ENCODE data around the gene KDM4B. TPM values are rescaled to one million over a fixed set of nuclear protein-coding genes. Genes with fewer than 3 reads are reported as not detected.

KDM4B gene
- total and polyA plus RNA-seq, 2 of the 8 experiments (the other 6 are each of a cell fraction or from before 2014, with no cell fraction given): 12.0 to 31.9 TPM

- Histone ChIP-seq H4K8ac (ENCODE audit: extremely low read depth, insufficient read depth, low read length) (no peak overlapping the region), H3K27ac (ENCODE audit: low read depth, low read length) (no peak overlapping the region), H3K56ac (replicated peaks; ENCODE audit: insufficient read length, low read depth, low read length) (no peak overlapping the region), H2BK15ac (ENCODE audit: low read length) (no peak overlapping the region), H3K79me2 (ENCODE audit: control insufficient read depth in 1 of 2, insufficient read depth in 2 of 2, low read length in 2 of 2) (no peaks in the 10 kb centered on the region), H2AK5ac (ENCODE audit: low read depth, low read length) (no peak overlapping the region), H4K91ac (replicated peaks; ENCODE audit: insufficient read length, low read length) (no peak overlapping the region), H4K20me1 (replicated peaks in 1 of 2; ENCODE audit: control insufficient read depth in 1 of 2, insufficient read depth in 2 of 2, low read length in 2 of 2) (no peaks in the 10 kb centered on the region), H4K5ac (ENCODE audit: insufficient read length, low read depth, low read length) (no peak overlapping the region), H3K4me3 (ENCODE audit: extremely low read depth in 1 of 4, insufficient read depth in 2 of 4, low read depth in 3 of 4, low read length in 4 of 4) (no peak overlapping the region), H3K9me3 (ENCODE audit: insufficient read depth in 2 of 2, low read depth in 1 of 2, low read length in 1 of 2) (no peaks in the 10 kb centered on the region), H2BK5ac (ENCODE audit: low read depth, low read length) (no peak overlapping the region), H2BK12ac (ENCODE audit: low read depth, low read length) (no peak overlapping the region), H2BK20ac (ENCODE audit: low read length) (no peak overlapping the region), H3K18ac (ENCODE audit: extremely low read depth, low read length) (no peak overlapping the region), H3K14ac (ENCODE audit: insufficient read length) (no peak overlapping the region), H3K23ac (ENCODE audit: insufficient read length) (no peak overlapping the region), H3K4me1 (replicated peaks in 1 of 4; ENCODE audit: control insufficient read depth in 3 of 4, insufficient read depth in 4 of 4, low read length in 3 of 4) (no peaks in the 10 kb centered on the region; a peak in 1 of 7 replicates), H3K36me3 (ENCODE audit: control insufficient read depth in 2 of 4, insufficient read depth in 4 of 4, low read length in 3 of 4) (no peaks in the 10 kb centered on the region), H3K9ac (replicated peaks in 1 of 4; ENCODE audit: extremely low read depth in 1 of 4, low read depth in 3 of 4, low read length in 3 of 4) (no peak overlapping the region), H3K4ac (replicated peaks; ENCODE audit: insufficient read length, low read depth, low read length) (no peak overlapping the region), H3K4me2 (ENCODE audit: insufficient read depth in 1 of 2, low read depth in 2 of 2, low read length in 2 of 2) (no peak overlapping the region), H2AFZ (ENCODE audit: low read length) (no peak overlapping the region), H3K79me1 (ENCODE audit: low read depth, low read length) (no peaks in the 10 kb centered on the region), H2BK120ac (replicated peaks; ENCODE audit: low read depth, low read length) (no peak overlapping the region), H3K27me3 (replicated peaks in 1 of 4; ENCODE audit: control insufficient read depth in 3 of 4, extremely low read depth in 1 of 4, insufficient read depth in 3 of 4, low read length in 3 of 4) (no peaks in the 10 kb centered on the region), H3K23me2 (ENCODE audit: low read depth, low read length) (no peaks in the 10 kb centered on the region)
- DNase-seq (ENCODE audit: low read depth in 1 of 2, low spot score in 2 of 2) (no peak), FAIRE-seq (no peak)
- ChIA-PET POLR2A (ENCODE audit: partially characterized antibody) (no interaction called here), CTCF (ENCODE audit: partially characterized antibody) (interaction anchor here (1.2 to 2.3 kb wide), 5 partner anchors 8 to 131 kb away, joined by 4 to 17 read pairs (median 5); no protein-coding TSS in a partner anchor)
- WGBS, 2 experiments (ENCODE audit: extremely low coverage in 1 of 2, insufficient coverage in 1 of 2, insufficient read length in 1 of 2, insufficient replicate concordance in 2 of 2, low coverage in 1 of 2, low lambda C conversion rate in 2 of 2, missing lambda C conversion rate in 1 of 2): 87% methylated on average over 18 of the region's 19 CpGs; no CpG with 5 or more reads in 1 of the 2 experiments
- no peak for TF ChIP-seq CTCF (IDR thresholded peaks at IDR 0.05; ENCODE audit: control extremely low read depth in 1 of 3, insufficient read depth in 1 of 3, low read depth in 1 of 3, low read length in 3 of 3)
- no peak for TF ChIP-seq CHD1 (IDR thresholded peaks at IDR 0.05; ENCODE audit: low read depth, low read length)
- TF ChIP-seq MAFK (IDR thresholded peaks at IDR 0.05; ENCODE audit: low read depth, low read length): no peak
- TF ChIP-seq GABPA (IDR thresholded peaks at IDR 0.05; ENCODE audit: borderline replicate concordance, insufficient read depth, low read length): no peak
- no peak for TF ChIP-seq SIN3A (conservative IDR thresholded peaks at IDR 0.05 in 1 of 2, IDR thresholded peaks at IDR 0.05 in 1 of 2; ENCODE audit: low read depth in 1 of 2, low read length in 2 of 2)
- TF ChIP-seq NRF1 (IDR thresholded peaks at IDR 0.05; ENCODE audit: low read depth, low read length): no peak
- no peak for TF ChIP-seq EP300 (IDR thresholded peaks at IDR 0.05; ENCODE audit: borderline replicate concordance in 1 of 2, low read depth in 2 of 2, low read length in 2 of 2)
- no peak for TF ChIP-seq NANOG (IDR thresholded peaks at IDR 0.05; ENCODE audit: insufficient read depth, low read depth, low read length, poor library complexity, severe bottlenecking)
- TF ChIP-seq RFX5 (IDR thresholded peaks at IDR 0.05; ENCODE audit: borderline replicate concordance, low read depth, low read length): no peak
Observed at GRCh38 chr19:5177745-5178450, 209.0 kb downstream of the KDM4B start.
